Measurements from ENCODE around the gene XCL2. TPM values are rescaled to one million over a fixed set of nuclear protein-coding genes. Genes with fewer than 3 reads are reported as not detected.

XCL2 gene
- total RNA-seq, 1 experiment from 2014 or later, result not detected

GRCh38 chr1:168507231-168507630 lies 36.6 kb downstream of the XCL2 start:
- no peak overlapping the region for H3K4me3 ChIP-seq (replicated peaks in 1 of 2; ENCODE audit: low read depth in 1 of 2, low read length in 2 of 2)
- H3K9ac ChIP-seq (ENCODE audit: low read length), result no peak overlapping the region
- no peaks in the 10 kb centered on the region for H3K27me3 ChIP-seq (ENCODE audit: insufficient read depth, low read length)
- ChIA-PET RAD21 (ENCODE audit: low non-redundant PET in 1 of 2, low total read pairs in 2 of 2, uncharacterized antibody in 2 of 2, unreplicated experiment in 2 of 2) (no interaction called here), POLR2A (no interaction called here), CTCF (no interaction called here)
- no peak for DNase-seq (ENCODE audit: low read depth, low spot score)
- BruUV-seq (replicated peaks), result no TSS peak
- no peak overlapping the region for H3K27ac ChIP-seq (ENCODE audit: low read depth, low read length)
- ATAC-seq, result no peak
- H3K36me3 ChIP-seq (ENCODE audit: control insufficient read depth in 1 of 2, insufficient read depth in 2 of 2, low read length in 2 of 2), result no peaks in the 10 kb centered on the region
- intact Hi-C loops (cut with micrococcal nuclease), result no loop called here
- H3K79me2 ChIP-seq (ENCODE audit: insufficient read depth, low read length), result no peaks in the 10 kb centered on the region
- H4K20me1 ChIP-seq (ENCODE audit: insufficient read depth), result no peaks in the 10 kb centered on the region
- TF ChIP-seq CTCF (IDR thresholded peaks at IDR 0.05 in 2 of 3, conservative IDR thresholded peaks at IDR 0.05 in 1 of 3; ENCODE audit: borderline replicate concordance in 1 of 3, insufficient read depth in 1 of 3, low read depth in 2 of 3, low read length in 2 of 3) (no peak), YY1 (IDR thresholded peaks at IDR 0.05; ENCODE audit: extremely low read depth, insufficient replicate concordance, low read depth, low read length) (no peak), CBX3 (IDR thresholded peaks at IDR 0.05; ENCODE audit: low read depth) (no peak), JUND (IDR thresholded peaks at IDR 0.05) (no peak), ATF3 (IDR thresholded peaks at IDR 0.05) (no peak), RAD21 (IDR thresholded peaks at IDR 0.05; ENCODE audit: low read depth) (no peak), ZNF274 (IDR thresholded peaks at IDR 0.05; ENCODE audit: low read depth, low read length) (no peak), EGR1 (IDR thresholded peaks at IDR 0.05; ENCODE audit: low read depth) (no peak), POLR2A (IDR thresholded peaks at IDR 0.05; ENCODE audit: borderline replicate concordance, extremely low read depth, insufficient read depth, insufficient read length) (no peak), EZH2 (IDR thresholded peaks at IDR 0.05) (no peak), ELF1 (IDR thresholded peaks at IDR 0.05; ENCODE audit: borderline replicate concordance, low read depth) (no peak), FOSL1 (IDR thresholded peaks at IDR 0.05; ENCODE audit: low read depth) (no peak), TCF7L2 (IDR thresholded peaks at IDR 0.05; ENCODE audit: borderline replicate concordance, extremely low read depth, insufficient read depth, insufficient read length) (no peak), MAX (IDR thresholded peaks at IDR 0.05) (no peak)
- peaks cover 0 to 13% of the 10 kb centered on the region in 2 experiments; a peak in 3 of 4 replicates for H3K4me1 ChIP-seq (ENCODE audit: control insufficient read depth in 1 of 2, insufficient read depth in 2 of 2, low read length in 2 of 2)
- H3K9me2 ChIP-seq (ENCODE audit: insufficient read depth), result no peaks in the 10 kb centered on the region
- no peak overlapping the region for H3K4me2 ChIP-seq (ENCODE audit: low read length)
- no peaks in the 10 kb centered on the region for H3K9me3 ChIP-seq (ENCODE audit: control insufficient read depth in 1 of 2, insufficient read depth in 1 of 2, low read depth in 1 of 2, low read length in 2 of 2)
- H2AFZ ChIP-seq (ENCODE audit: low read depth, low read length, poor library complexity, severe bottlenecking), result no peak overlapping the region

All from HCT116 (cell line).